ENCODE measurements around the gene ATF7.

- TF ChIP-seq EZH2 (IDR thresholded peaks at IDR 0.05) (no peak), POLR2AphosphoS5 (IDR thresholded peaks at IDR 0.05; ENCODE audit: borderline replicate concordance, low read depth, low read length) (no peak)
These were observed 32.9 kb upstream of the ATF7 start for GRCh38 chr12:53659011-53659551.
